Measurements from ENCODE around the gene DUSP28. TPM values are rescaled to one million over a fixed set of nuclear protein-coding genes. Genes with fewer than 3 reads are reported as not detected.

Gene DUSP28
- total RNA-seq, 4 donors from 2014 or later, result 3.0 to 5.3 (median 4.0) TPM

DNA sequence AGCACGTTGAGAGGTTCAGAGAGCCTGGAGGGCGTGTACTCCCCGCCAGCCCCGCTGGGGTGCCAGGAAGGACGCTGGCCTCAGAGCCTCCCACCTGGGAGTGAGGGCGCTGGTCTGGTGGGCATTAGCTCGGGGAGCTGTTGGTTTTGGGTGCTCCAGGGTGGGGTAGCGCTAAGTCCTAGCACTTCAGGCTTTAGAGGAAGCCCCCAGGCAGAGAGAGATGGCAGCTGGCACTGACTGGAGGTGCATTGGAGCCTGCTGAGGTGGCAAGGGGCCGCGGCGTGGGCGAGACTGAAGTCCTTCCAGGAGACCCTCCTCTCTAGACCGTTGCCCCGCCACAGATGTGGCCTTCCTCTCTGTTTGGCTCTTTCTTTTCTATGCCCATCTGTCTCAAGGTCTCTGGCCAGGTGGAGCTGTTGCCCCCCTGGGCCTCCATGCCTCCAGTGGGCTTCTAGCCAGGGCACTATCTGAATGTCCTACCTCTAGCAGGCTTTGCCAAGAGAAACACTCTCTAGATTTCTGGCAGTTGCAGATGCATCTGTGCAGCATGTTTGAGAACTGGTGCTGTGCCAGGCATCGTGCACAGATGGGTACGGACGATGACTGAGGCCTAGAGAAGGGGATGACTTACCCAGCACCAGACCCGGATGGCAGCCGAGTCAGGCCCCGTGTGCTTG, 33.0 kb downstream of the DUSP28 start:
- ATAC-seq, result no peak
- TF ChIP-seq, protein P1, sequence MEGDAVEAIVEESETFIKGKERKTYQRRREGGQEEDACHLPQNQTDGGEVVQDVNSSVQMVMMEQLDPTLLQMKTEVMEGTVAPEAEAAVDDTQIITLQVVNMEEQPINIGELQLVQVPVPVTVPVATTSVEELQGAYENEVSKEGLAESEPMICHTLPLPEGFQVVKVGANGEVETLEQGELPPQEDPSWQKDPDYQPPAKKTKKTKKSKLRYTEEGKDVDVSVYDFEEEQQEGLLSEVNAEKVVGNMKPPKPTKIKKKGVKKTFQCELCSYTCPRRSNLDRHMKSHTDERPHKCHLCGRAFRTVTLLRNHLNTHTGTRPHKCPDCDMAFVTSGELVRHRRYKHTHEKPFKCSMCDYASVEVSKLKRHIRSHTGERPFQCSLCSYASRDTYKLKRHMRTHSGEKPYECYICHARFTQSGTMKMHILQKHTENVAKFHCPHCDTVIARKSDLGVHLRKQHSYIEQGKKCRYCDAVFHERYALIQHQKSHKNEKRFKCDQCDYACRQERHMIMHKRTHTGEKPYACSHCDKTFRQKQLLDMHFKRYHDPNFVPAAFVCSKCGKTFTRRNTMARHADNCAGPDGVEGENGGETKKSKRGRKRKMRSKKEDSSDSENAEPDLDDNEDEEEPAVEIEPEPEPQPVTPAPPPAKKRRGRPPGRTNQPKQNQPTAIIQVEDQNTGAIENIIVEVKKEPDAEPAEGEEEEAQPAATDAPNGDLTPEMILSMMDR (IDR thresholded peaks at IDR 0.05), result no peak
- TF ChIP-seq POLR2AphosphoS5 (IDR thresholded peaks at IDR 0.05) (no peak), POLR2A (IDR thresholded peaks at IDR 0.05) (no peak), EP300 (IDR thresholded peaks at IDR 0.05) (no peak)

DNA sequence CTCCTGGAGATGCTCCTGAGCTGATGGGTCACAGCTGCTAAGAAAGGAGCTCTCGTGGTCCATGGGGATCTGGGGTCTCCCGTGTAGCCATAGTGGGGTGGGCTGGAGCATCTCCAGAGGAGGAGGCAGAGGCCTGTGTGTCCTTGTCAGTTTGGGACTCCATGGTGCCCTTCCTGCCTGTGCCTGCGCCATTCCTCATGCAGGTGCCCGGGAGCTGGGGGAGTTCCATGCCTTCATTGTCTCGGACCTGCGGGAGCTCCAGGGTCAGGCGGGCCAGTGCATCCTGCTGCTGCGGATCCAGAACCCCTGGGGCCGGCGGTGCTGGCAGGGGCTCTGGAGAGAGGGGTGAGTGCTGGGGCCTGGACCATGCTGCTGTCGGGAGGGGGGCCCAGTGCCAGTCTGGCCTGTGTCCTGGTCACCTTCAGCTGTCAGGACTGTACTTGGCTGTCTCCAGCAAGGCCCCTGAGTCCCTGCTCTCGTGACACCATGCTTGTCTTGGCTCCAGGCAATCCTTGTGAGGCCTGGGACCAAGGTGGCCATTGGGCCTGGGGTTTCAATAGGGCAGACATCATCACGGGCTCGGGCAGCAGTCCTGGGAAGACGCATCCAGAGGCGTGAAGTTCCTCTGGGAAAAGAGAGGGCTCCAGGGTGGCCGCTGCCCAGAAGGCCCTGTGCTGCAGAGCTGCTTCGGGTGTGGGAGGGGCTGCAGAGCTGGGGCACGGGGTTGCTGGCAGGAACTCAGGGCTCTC, 33.7 kb downstream of the DUSP28 start:
- no peaks in the 10 kb centered on the region for H3K9me3 ChIP-seq
- TF ChIP-seq POLR2AphosphoS5 (IDR thresholded peaks at IDR 0.05) (no peak), POLR2A (IDR thresholded peaks at IDR 0.05) (no peak), EP300 (IDR thresholded peaks at IDR 0.05) (no peak)
- TF ChIP-seq, protein P1 (IDR thresholded peaks at IDR 0.05), result no peak
- no peaks in the 10 kb centered on the region for H3K27me3 ChIP-seq
- peaks cover 0 to 53% (median 0%) of the 10 kb centered on the region in 3 donors for H3K4me1 ChIP-seq
- no peak for ATAC-seq
- H3K27ac ChIP-seq, result no peak overlapping the region
- no peak overlapping the region for H3K4me3 ChIP-seq
- H3K36me3 ChIP-seq, result peaks cover 0 to 95% of the 10 kb centered on the region in 2 donors
- WGBS, 2 donors (ENCODE audit: low coverage in 1 of 2), result no CpG with 5 or more reads among the region's 19 CpGs

More for the DNA sequence above, 33.0 kb downstream of the DUSP28 start:
- Histone ChIP-seq H3K27ac (no peak overlapping the region), H3K4me3 (no peak overlapping the region), H3K27me3 (no peaks in the 10 kb centered on the region), H3K9me3 (no peaks in the 10 kb centered on the region), H3K36me3 (peaks cover 0 to 88% of the 10 kb centered on the region in 2 donors), H3K4me1 (peaks cover 0 to 60% (median 4%) of the 10 kb centered on the region in 3 donors)
- WGBS, 2 donors (ENCODE audit: low coverage in 1 of 2), result 73 to 88% methylated on average over 3 to 8 of the region's 20 CpGs

DNA sequence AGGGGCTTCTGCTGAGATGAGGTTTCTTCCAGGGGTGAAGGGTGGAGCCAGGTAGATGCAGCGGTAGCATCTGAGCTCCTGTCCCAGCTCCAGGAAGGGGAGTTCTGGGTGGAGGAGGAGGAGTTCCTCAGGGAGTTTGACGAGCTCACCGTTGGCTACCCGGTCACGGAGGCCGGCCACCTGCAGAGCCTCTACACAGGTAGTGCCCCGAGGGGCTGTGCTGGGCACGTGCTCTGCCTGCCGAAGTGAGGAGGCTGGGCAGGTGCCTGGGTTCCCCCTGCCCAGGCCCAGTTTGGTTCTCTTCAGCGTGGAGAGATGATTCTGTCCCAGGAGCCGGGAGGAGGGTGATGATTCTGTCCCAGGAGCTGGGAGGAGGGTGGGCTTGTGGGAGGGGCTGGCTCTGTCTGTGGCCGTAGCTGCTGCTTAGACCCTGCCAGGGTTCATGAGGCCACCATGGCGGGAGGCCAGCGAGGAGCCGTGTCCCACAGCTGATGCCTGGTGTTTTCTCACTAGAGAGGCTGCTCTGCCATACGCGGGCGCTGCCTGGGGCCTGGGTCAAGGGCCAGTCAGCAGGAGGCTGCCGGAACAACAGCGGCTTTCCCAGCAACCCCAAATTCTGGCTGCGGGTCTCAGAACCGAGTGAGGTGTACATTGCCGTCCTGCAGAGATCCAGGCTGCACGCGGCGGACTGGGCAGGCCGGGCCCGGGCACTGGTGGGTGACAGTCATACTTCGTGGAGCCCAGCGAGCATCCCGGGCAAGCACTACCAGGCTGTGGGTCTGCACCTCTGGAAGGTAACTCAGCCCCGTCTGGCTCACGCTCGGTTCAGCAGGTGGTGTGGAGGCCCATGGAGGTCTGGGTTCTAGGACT, 34.6 kb downstream of the DUSP28 start:
- ATAC-seq, result no peak
- no peak overlapping the region for H3K4me3 ChIP-seq
- peak overlapping the region in 1 of 4 donors; percentile 53 for H3K27ac ChIP-seq
- no peak for TF ChIP-seq EP300 (IDR thresholded peaks at IDR 0.05)
- TF ChIP-seq POLR2AphosphoS5 (IDR thresholded peaks at IDR 0.05), result no peak
- TF ChIP-seq, protein P1 (IDR thresholded peaks at IDR 0.05), result no peak
- no peak for TF ChIP-seq POLR2A (IDR thresholded peaks at IDR 0.05)
- H3K36me3 ChIP-seq, result peaks cover 0 to 98% of the 10 kb centered on the region in 2 donors
- peaks cover 0 to 47% (median 0%) of the 10 kb centered on the region in 3 donors for H3K4me1 ChIP-seq
- no peaks in the 10 kb centered on the region for H3K9me3 ChIP-seq
- WGBS, 2 donors (ENCODE audit: low coverage in 1 of 2), result 60% methylated on average over 2 of the region's 34 CpGs; no CpG with 5 or more reads in 1 of the 2 donors
- H3K27me3 ChIP-seq, result no peaks in the 10 kb centered on the region

DNA sequence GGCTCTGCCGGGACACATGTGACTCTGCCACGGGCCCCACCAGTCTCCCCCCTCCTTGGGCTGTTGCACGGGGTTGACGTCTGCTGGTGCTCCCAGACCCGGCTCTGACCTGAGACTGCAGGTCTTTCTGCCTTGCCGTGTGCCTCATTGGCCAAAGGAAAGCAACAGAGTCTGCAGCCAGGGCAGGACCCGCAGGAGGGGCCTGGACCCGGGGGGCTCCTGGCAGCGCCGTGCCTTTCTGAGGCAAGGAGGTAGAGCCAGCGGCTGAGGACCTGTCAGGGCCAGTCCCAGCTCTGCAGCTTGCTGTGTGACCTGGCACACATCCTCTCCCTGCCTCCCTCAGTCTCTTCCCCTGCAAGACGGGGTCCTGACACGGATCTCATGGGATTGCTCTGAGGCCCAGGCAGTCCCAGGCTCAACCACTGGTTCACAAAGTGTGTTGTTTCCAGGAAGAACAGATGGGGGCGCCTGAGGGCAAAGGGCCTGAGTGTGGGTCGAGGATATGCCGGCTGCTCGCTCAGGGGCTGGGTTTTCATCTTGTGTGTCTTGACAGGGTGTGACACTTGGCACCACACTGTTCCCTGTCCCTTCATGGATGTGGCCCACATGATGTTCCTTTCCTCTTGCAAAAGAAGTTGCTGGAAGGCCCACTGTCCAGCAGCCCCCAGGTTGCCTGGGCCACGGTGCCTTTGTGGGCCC, 35.4 kb downstream of the DUSP28 start:
- no peak for TF ChIP-seq POLR2A (IDR thresholded peaks at IDR 0.05)
- TF ChIP-seq, protein P1 (IDR thresholded peaks at IDR 0.05), result peak in 2 of 4 experiments; percentile 12 to 15
- H3K27me3 ChIP-seq, result no peaks in the 10 kb centered on the region
- no peak for ATAC-seq
- H3K4me3 ChIP-seq, result no peak overlapping the region
- WGBS, 2 donors (ENCODE audit: low coverage in 1 of 2), result 86% methylated on average over 1 of the region's 18 CpGs; no CpG with 5 or more reads in 1 of the 2 donors
- peak overlapping the region in 2 of 4 donors; percentile 16 to 53 for H3K27ac ChIP-seq
- peaks cover 0 to 98% of the 10 kb centered on the region in 2 donors for H3K36me3 ChIP-seq
- no peaks in the 10 kb centered on the region for H3K9me3 ChIP-seq
- H3K4me1 ChIP-seq, result peaks cover 0 to 47% (median 0%) of the 10 kb centered on the region in 3 donors

All from gastroesophageal sphincter (tissue), 4 donors.